PC-3 (cell line): ENCODE data around the gene IDS.
"Not testable (repeated sequence)": the region's sequence is repeated elsewhere in the genome, so short reads cannot be mapped to it uniquely, and the experiment has no call there.

Experiments
- EZH2 ChIP-seq: fragments of 300-600 bp; sonication (generic); IDR thresholded peaks from one replicate; pipeline ENCODE4 v1.6.1; 2017; ENCODE audit warnings: antibody characterized with exemption, mild to moderate bottlenecking, low read length; ENCODE audit not compliant: unreplicated experiment
- EZH2phosphoT487 ChIP-seq: fragments of 300-600 bp; sonication (generic); IDR thresholded peaks from 2 replicates; pipeline ENCODE4 v1.6.1; 2018; ENCODE audit warnings: mild to moderate bottlenecking, antibody characterized with exemption, low read length, borderline replicate concordance
- TF ChIP-seq, protein P1 (sequence below): fragments of 300-600 bp; sonication (generic); conservative IDR thresholded peaks from 2 replicates; pipeline ENCODE4 v1.5.1; 2017; ENCODE audit warnings: antibody characterized with exemption, low read depth, mild to moderate bottlenecking, low read length

DNA sequence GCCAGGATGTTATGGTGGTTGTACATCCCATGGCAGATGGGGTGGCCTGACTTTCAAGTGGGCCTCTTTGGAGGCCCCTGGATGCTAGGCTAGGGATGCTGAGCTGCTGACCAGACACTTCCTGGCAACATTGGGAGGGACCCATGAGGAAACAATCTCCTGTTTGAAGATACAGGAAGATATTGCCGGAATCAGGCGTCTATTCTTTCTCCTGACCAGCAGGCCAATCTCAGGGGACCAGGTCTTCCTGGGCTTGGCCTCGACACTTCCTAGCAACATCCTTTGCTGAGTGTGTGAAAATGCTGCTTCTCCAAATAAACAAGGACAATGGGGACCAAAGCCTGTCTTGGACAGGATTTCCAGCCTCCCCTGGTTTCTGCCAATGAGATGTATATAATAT lies 42.7 kb upstream of the IDS start:
- not testable (repeated sequence) for TF ChIP-seq EZH2, EZH2phosphoT487
- TF ChIP-seq, protein P1, sequence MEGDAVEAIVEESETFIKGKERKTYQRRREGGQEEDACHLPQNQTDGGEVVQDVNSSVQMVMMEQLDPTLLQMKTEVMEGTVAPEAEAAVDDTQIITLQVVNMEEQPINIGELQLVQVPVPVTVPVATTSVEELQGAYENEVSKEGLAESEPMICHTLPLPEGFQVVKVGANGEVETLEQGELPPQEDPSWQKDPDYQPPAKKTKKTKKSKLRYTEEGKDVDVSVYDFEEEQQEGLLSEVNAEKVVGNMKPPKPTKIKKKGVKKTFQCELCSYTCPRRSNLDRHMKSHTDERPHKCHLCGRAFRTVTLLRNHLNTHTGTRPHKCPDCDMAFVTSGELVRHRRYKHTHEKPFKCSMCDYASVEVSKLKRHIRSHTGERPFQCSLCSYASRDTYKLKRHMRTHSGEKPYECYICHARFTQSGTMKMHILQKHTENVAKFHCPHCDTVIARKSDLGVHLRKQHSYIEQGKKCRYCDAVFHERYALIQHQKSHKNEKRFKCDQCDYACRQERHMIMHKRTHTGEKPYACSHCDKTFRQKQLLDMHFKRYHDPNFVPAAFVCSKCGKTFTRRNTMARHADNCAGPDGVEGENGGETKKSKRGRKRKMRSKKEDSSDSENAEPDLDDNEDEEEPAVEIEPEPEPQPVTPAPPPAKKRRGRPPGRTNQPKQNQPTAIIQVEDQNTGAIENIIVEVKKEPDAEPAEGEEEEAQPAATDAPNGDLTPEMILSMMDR = not testable (repeated sequence)
